AG04450 (cell line): ENCODE data around the gene MSMP. TPM values are rescaled to one million over a fixed set of nuclear protein-coding genes. Genes with fewer than 3 reads are reported as not detected.

ENCODE experiments used
- CTCF ChIA-PET: fragments of 300-600, 350-600 bp; formaldehyde crosslinking; extraction: SDS; loops from one replicate; lab custom pipeline; 2022; ENCODE audit warnings: antibody characterized with exemption, inconsistent platforms; lab: Charles Lee
- POLR2A ChIA-PET: fragments of 350-600 bp; formaldehyde crosslinking; extraction: SDS; loops from one replicate; lab custom pipeline; 2021; ENCODE audit warnings: antibody characterized with exemption, inconsistent platforms; lab: Yijun Ruan, JAX
- DNase-seq: peaks from one replicate; pipeline ENCODE4 v3.0.0-alpha.2; 2011; ENCODE audit warnings: low read depth, low spot score
- H3K27ac ChIP-seq: one replicate; pipeline ENCODE4 v1.5.1; 2012; ENCODE audit warnings: low read depth, low read length, control low read depth
- H3K27me3 ChIP-seq: one replicate; pipeline ENCODE4 v1.6.0; 2012; ENCODE audit warnings: low read length; ENCODE audit not compliant: control insufficient read depth, insufficient read depth
- H3K4me3 ChIP-seq: 2 replicates; pipeline ENCODE4 v1.5.1; 2011; ENCODE audit warnings: mild to moderate bottlenecking, low read depth, low read length, control low read depth
- H3K9me3 ChIP-seq: 2 replicates; pipeline ENCODE4 v1.5.1; 2012; ENCODE audit warnings: low read length; ENCODE audit not compliant: control insufficient read depth, insufficient read depth
- polyA plus RNA-seq: library from polyadenylated mRNA; depleted of rRNA; stranded (reverse); fragments of >200 nt; gene quantifications from 2 replicates; pipeline ENCODE4 v1.2.3, GENCODE V29; 2011
- TF ChIP-seq, protein P1 (sequence below): IDR thresholded peaks from 2 replicates; pipeline ENCODE4 v1.5.1; 2011; ENCODE audit warnings: low read depth, low read length, control low read depth, inconsistent platforms

Gene MSMP
- polyA plus RNA-seq, 1 experiment = not detected

DNA sequence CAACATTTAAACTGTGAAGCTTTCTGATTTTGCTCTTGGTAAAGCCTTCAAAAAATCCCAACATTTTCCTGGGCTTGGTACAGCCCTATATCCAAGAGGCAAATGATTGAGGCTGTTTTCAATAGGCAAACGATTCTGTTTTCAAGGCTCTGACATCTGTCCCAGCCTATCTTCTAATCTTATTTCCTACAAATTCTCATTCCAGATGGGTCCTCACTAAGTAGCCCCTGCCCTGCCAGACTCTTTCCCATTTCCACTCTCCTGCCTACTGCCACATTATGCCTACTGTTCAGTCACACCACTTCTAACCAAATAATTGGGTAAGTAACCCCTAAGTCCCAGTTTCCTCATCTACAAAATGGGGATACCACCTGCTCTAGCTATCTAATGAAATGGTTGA is 8.5 kb downstream of the MSMP start:
- no peak for DNase-seq
- Histone ChIP-seq H3K27ac (no peak overlapping the region), H3K9me3 (peaks cover 3% of the 10 kb centered on the region; the same call in 1 of the 2 replicates), H3K27me3 (no peaks in the 10 kb centered on the region), H3K4me3 (no peak overlapping the region; the same call in 1 of the 2 replicates)
- TF ChIP-seq, protein P1, sequence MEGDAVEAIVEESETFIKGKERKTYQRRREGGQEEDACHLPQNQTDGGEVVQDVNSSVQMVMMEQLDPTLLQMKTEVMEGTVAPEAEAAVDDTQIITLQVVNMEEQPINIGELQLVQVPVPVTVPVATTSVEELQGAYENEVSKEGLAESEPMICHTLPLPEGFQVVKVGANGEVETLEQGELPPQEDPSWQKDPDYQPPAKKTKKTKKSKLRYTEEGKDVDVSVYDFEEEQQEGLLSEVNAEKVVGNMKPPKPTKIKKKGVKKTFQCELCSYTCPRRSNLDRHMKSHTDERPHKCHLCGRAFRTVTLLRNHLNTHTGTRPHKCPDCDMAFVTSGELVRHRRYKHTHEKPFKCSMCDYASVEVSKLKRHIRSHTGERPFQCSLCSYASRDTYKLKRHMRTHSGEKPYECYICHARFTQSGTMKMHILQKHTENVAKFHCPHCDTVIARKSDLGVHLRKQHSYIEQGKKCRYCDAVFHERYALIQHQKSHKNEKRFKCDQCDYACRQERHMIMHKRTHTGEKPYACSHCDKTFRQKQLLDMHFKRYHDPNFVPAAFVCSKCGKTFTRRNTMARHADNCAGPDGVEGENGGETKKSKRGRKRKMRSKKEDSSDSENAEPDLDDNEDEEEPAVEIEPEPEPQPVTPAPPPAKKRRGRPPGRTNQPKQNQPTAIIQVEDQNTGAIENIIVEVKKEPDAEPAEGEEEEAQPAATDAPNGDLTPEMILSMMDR = no peak
- ChIA-PET CTCF (interaction anchor here (0.6 to 5.4 kb wide), 5 partner anchors 10 to 142 kb away, joined by 3 to 46 read pairs (median 4); no protein-coding TSS in a partner anchor), POLR2A (no interaction called here)

DNA sequence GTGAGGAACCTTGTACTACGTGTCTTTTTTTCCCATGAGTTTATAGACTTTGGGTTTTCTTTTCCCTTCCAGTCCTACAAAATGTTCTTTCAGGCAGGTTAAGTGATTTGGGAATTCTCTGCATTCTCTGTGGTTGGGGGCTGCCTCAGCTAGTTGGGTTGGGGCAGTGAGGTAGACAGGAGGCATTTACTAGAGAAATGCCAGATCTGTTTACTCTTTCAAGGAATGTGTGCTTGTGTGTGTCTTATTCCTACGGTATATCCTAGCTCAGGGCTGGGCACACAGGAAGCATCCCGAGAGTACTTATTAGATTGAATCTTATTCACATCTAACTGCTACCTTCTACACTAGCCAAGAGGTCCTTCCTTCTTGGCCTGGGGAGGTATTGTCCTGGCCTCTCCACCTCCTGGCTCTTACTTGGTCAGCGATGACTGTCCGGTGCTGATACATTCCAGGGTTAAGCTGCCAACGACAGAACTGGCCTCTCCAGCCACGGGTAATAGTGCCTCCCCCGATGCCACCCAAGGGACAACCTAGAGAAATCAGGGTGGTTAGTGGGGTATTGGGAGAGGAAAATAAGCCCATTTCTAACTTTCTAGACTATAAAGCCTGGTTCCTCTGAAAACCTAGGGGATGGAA is 10.1 kb downstream of the MSMP start:
- Histone ChIP-seq H3K4me3 (no peak overlapping the region), H3K27me3 (no peaks in the 10 kb centered on the region), H3K9me3 (no peaks in the 10 kb centered on the region), H3K27ac (no peak overlapping the region)
- CTCF ChIA-PET = interaction anchor here (0.6 kb wide), 1 partner anchor 13 kb away, joined by 4 read pairs; no protein-coding TSS in a partner anchor
- POLR2A ChIA-PET = interaction anchor here (1.0 to 1.1 kb wide), 2 partner anchors 16 to 68 kb away, joined by 3 read pairs; partner anchors contain the start of gene SPAG8
- no peak for DNase-seq
- TF ChIP-seq, protein P1 = no peak

DNA sequence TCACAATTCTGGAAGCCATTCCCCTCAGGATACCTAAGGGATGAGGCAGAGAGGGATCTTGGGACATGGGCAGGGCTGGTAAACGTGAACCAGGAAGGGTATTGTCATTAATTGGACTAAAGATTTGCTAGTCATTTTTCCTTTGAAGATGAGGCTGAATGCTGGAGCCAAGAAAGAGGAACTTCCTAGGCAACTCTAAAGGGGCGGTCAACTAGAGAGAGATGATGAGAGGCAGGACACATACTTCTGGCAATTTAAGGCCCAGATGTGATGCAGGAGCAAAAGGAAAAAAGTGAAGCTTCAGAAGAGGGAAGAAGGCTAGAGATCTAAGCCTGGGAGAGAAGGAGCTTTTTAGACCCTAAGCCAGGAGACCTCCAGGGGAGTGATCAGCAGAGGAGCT is 10.6 kb downstream of the MSMP start:
- no peak for DNase-seq
- Histone ChIP-seq H3K27ac (no peak overlapping the region), H3K27me3 (no peaks in the 10 kb centered on the region), H3K9me3 (no peaks in the 10 kb centered on the region), H3K4me3 (no peak overlapping the region)
- TF ChIP-seq, protein P1 = no peak
- CTCF ChIA-PET = no interaction called here
- POLR2A ChIA-PET = interaction anchor here (1.0 kb wide), 1 partner anchor 16 kb away, joined by 3 read pairs; no protein-coding TSS in a partner anchor

DNA sequence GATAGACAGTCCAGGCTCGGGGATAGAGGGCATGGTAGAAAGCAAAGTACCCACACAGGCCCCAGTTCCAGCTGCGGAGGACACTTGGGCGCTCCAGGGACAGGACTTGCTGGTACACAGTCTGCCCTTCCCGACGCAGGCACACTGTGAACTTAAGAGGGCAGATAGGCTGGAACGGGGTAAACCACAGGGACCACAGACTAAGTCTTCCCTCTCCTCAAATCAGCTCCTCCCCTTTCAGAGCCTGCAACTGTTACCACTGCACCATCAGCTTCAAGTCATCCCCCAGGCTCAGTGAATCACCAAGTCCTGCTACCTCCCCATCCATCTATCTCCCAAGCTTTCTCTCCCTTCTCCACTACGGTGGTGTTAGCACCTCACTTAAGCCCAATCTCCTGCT is 12.3 kb downstream of the MSMP start:
- H3K27me3 ChIP-seq = no peaks in the 10 kb centered on the region
- ChIA-PET POLR2A (interaction anchor here (0.7 to 1.6 kb wide), 2 partner anchors 9 to 55 kb away, joined by 6 to 7 read pairs; partner anchors contain the start of genes CREB3 and TLN1), CTCF (interaction anchor here (0.6 kb wide), 1 partner anchor 8 kb away, joined by 3 read pairs; no protein-coding TSS in a partner anchor)
- no peak for DNase-seq
- TF ChIP-seq, protein P1 = no peak
- H3K27ac ChIP-seq = no peak overlapping the region
- H3K9me3 ChIP-seq = no peaks in the 10 kb centered on the region
- H3K4me3 ChIP-seq = no peak overlapping the region

DNA sequence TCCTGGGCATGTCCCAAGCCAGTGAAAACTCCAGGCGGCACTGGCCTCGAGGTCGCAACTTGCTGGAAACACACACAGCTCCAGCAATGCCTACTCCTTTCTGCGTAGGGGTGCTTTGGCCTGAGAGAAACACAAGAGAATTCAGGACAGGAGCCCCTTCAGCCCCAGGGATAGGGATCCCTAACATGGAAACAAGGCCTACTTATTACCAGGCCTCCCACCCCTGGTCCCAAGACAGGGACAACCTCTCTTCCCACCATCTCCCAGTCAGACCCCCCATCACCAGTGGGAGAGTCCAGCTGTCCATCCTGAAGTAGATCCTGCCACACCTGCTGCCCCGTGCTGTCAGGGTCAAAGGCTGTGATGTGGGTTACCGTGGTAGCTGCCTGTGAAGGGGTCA is 13.8 kb downstream of the MSMP start:
- CTCF ChIA-PET = interaction anchor here (0.9 to 1.5 kb wide), 2 partner anchors 12 to 44 kb away, joined by 3 read pairs; no protein-coding TSS in a partner anchor
- Histone ChIP-seq H3K27ac (peak overlapping the region; percentile 11), H3K4me3 (no peak overlapping the region), H3K9me3 (no peaks in the 10 kb centered on the region), H3K27me3 (no peaks in the 10 kb centered on the region)
- POLR2A ChIA-PET = interaction anchor here (1.0 to 1.6 kb wide), 2 partner anchors 8 to 12 kb away, joined by 3 to 7 read pairs; partner anchors contain the start of genes CREB3 and TLN1
- no peak for DNase-seq
- TF ChIP-seq, protein P1 = no peak
